OCI-LY7 (cell line): ENCODE results near the gene GOLGA6B.
"Not testable (repeated sequence)": the region's sequence is repeated elsewhere in the genome, so short reads cannot be mapped to it uniquely, and the experiment has no call there.

Experiments used
- EZH2phosphoT487 ChIP-seq: fragments of 200-600 bp; sonication (generic); IDR thresholded peaks from 2 replicates; pipeline ENCODE4 v1.6.1; 2018; ENCODE audit warnings: low read depth, borderline replicate concordance, mild to moderate bottlenecking, mixed run types, antibody characterized with exemption, low read length, moderate library complexity, mixed read lengths
- TF ChIP-seq, protein P1 (sequence below): fragments of 200-600 bp; sonication (generic); conservative IDR thresholded peaks from 2 replicates; pipeline ENCODE4 v1.5.1; 2014; ENCODE audit warnings: mild to moderate bottlenecking, antibody characterized with exemption, low read length, moderate library complexity, mixed read lengths

- TF ChIP-seq, protein P1, sequence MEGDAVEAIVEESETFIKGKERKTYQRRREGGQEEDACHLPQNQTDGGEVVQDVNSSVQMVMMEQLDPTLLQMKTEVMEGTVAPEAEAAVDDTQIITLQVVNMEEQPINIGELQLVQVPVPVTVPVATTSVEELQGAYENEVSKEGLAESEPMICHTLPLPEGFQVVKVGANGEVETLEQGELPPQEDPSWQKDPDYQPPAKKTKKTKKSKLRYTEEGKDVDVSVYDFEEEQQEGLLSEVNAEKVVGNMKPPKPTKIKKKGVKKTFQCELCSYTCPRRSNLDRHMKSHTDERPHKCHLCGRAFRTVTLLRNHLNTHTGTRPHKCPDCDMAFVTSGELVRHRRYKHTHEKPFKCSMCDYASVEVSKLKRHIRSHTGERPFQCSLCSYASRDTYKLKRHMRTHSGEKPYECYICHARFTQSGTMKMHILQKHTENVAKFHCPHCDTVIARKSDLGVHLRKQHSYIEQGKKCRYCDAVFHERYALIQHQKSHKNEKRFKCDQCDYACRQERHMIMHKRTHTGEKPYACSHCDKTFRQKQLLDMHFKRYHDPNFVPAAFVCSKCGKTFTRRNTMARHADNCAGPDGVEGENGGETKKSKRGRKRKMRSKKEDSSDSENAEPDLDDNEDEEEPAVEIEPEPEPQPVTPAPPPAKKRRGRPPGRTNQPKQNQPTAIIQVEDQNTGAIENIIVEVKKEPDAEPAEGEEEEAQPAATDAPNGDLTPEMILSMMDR, result not testable (repeated sequence)
- not testable (repeated sequence) for TF ChIP-seq EZH2phosphoT487
These were observed 15.3 kb downstream of the GOLGA6B start for GRCh38 chr15:72669803-72670202.
